RCC 7860 (cell line): ENCODE results near the gene CDIPT.
"Not testable (repeated sequence)": the region's sequence is repeated elsewhere in the genome, so short reads cannot be mapped to it uniquely, and the experiment has no call there.

Experiments used
- DNase-seq: peaks from one replicate; pipeline ENCODE4 v3.0.0-alpha.2; 2015; ENCODE audit warnings: low spot score
- FAIRE-seq: peaks from 2 replicates; lab custom pipeline; 2012; peaks lifted over from hg19 to GRCh38; lab: Jason Lieb, UNC

CDIPT gene

GRCh38 chr16:29898135-29898803, 35.2 kb upstream of the CDIPT start:
- FAIRE-seq (no peak), DNase-seq (no peak)

DNA sequence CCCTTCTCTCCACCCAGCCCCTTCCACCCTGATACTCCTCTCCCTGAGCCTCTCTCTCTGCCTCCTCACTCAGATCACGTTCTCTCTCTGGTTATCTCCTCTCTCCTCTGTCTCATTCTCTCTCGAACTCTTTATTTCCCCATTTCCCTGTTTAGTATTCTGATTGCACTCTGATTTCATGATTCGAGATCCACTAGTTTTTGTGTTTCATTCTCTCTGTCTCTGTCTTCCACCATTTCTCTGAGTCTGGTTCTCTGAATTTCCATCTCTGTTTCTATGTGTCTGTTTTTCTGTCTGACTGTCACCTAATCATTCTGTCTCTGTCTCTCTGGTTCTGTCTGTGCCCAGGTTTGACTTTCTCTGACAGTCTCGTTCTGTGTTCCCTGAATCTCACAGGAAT, 34.3 kb upstream of the CDIPT start:
- no peak for FAIRE-seq
- no peak for DNase-seq

GRCh38 chr16:29896841-29897240, 33.8 kb upstream of the CDIPT start:
- DNase-seq (no peak), FAIRE-seq (no peak)

GRCh38 chr16:29894352-29894751, 31.3 kb upstream of the CDIPT start:
- FAIRE-seq (no peak), DNase-seq (no peak)

DNA sequence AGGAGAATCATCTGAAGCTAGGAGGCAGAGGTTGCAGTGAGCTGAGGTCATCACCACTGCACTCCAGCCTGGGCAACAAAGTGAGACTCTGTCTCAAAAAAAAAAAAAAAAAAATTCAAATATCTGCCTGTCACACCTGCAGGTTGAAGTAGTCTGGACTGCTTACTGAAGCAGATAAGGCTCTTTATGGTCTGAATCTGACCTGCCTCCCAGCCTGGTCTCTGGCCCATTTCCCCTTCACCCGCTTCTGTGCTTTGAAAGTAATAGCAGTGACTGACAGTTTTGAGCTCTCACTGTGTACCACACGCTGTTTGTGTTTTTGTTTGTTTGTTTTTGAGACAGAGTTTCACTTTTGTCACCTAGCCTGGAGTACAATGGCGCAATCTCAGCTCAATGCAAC, 30.5 kb upstream of the CDIPT start:
- FAIRE-seq (no peak), DNase-seq (no peak)

GRCh38 chr16:29892458-29892813, 29.4 kb upstream of the CDIPT start:
- DNase-seq, result no peak
- FAIRE-seq, result no peak

GRCh38 chr16:29891525-29892457, 28.8 kb upstream of the CDIPT start:
- FAIRE-seq (no peak), DNase-seq (no peak)

- not testable (repeated sequence) for DNase-seq, FAIRE-seq
These were observed 26.3 kb upstream of the CDIPT start for GRCh38 chr16:29889372-29889771.

DNA sequence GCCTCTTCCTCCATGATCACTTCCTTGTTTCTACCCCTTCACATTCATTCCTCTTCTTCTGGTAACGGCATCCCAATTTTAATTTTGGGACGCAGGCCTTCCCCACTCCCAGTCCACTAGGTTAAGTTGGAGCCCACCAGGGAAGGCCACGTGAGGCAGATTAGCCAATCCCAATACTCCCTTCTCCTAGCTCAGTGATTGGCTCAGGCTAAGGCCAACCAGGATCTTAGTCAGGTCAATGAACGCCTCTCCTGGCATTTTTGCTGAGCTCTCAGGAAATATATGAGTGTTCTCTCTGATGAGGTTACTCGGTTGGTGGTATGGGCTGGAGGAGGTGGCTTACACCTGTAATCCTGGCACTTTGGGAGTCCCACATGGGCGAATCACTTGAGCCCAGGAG, 21.0 kb upstream of the CDIPT start:
- DNase-seq, result no peak
- no peak for FAIRE-seq

DNA sequence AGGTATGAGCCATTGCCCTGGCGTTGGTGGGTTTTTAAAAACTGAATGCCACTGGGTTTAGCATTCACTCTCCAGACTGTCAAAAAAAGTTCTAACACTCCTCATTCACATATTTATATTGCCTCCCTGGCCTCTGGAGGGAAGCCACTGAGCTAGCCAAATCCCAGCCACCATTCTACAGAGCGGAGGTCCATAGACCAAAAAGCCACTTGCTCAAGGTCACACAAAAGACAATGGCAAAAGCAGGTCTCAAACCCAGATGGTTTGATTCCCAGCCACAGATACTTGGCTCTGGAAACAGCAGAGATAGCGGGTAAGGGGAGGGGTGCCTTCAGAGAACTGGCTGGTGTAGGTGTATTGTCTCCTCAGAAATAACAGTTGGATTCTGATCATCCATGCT, 18.0 kb upstream of the CDIPT start:
- DNase-seq (no peak), FAIRE-seq (no peak)

GRCh38 chr16:29878172-29878571, 15.1 kb upstream of the CDIPT start:
- FAIRE-seq, result no peak
- no peak for DNase-seq

DNA sequence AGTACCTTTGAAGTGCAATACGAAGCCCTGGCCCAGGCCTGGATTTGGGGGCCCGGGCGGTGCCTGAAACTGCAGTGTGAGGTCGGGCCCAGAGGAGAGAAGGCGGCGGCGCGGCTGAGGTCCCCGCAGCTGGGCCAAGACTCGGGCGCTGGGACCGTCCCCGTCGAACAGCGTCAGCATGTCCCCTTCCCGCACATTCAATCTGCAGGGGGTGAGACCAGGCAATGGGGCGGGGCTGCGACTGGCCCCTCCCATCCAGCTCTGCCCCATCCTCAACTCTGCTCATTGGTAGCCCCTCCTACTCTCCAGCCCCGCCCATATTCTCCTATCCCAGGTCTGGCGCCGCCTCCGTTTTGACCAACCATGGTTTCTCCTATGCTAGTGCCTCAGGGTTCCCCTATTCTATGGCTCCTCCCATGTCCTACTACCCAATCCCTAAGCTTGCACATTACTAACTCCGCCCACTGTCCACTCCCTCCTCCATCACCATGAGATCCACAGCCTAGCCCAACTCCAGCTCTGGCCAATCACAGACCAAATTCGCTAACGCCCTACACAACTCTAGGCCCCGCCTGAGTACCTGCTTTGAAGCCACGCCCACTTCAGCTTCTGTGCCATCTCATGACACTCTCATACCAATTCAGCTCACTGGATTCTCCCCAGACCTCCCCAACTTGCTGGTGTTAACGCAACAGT, 14.4 kb upstream of the CDIPT start:
- no peak for DNase-seq
- no peak for FAIRE-seq

GRCh38 chr16:29876594-29877249, 13.7 kb upstream of the CDIPT start:
- no peak for DNase-seq
- no peak for FAIRE-seq

DNA sequence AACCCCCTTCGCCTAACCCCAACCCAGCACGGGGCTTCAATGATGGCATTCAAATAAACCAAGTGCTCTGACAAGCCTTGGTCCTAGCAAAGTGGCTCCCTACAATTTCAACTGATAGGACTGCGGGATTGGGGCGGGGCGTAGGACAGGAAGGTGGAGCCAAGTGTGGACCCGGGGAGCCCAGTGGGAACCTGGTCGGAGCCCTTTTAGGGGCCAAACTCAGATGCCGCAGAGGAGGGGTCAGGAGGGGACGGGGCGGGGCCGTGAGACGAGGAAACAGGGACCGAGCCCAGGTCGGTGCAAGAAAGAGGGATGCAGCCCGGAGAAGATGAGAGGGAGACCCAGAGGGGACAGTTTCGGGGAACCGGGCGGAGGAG, 13.2 kb upstream of the CDIPT start:
- DNase-seq, result no peak
- no peak for FAIRE-seq

GRCh38 chr16:29875206-29875605, 12.2 kb upstream of the CDIPT start:
- FAIRE-seq (no peak), DNase-seq (no peak)

- FAIRE-seq, result no peak
These were observed 10.3 kb upstream of the CDIPT start for GRCh38 chr16:29873319-29873718.

GRCh38 chr16:29871822-29872546, 9.0 kb upstream of the CDIPT start:
- no peak for DNase-seq
- FAIRE-seq, result no peak

More at GRCh38 chr16:29873319-29873718, 10.3 kb upstream of the CDIPT start:
- DNase-seq, result no peak

GRCh38 chr16:29869067-29869466, 6.0 kb upstream of the CDIPT start:
- DNase-seq, FAIRE-seq: not testable (repeated sequence)

DNA sequence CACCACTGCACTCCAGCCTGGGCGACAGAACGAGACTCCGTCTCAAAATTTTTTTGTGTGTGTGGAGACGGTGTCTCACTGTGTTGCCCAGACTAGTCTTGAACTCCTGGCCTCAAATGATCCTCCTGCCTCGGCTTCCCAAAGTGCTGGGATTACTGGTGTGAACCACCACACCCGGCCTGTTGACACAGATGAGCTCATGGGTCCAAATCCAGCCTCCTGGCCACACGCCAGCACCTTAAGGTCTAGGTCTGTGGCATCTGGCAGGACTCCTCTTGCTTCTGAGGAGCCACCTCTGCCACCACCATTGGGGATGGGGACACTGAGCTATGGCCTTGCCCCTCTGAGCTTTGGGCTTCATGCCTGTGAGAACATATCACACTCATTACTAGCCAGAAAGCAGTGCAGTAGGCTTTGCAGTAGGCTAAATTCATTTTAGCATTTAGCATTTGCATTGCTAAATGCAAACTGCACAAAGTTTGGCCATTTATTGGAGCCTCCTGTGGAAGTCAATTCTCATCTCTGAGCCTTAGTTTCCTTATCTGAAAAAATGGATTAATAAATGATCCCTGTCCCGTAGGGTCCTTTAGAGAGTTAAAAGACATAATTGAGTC, 5.5 kb upstream of the CDIPT start:
- FAIRE-seq (no peak), DNase-seq (no peak)

DNA sequence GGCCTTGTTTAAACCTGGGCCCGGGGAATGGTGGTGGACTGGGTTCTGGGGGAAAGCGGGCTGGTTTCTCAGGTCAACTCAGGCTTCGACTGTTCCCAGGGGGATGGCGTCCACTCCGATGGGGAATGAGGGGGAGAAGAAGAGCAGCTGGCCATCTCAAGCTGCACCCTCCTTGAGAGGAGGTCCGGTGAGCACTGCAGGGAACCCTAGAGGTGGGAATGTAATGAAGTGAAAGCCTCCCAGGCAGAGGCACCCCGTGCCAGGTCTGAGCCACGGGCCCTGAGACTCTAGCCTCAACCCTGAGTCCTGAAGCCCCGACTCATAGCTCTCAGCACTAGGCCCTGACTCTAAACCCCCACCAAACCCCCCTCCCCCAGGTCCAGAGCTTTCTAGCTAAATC, 1.2 kb upstream of the CDIPT start:
- no peak for DNase-seq
- no peak for FAIRE-seq
